Fibroblast of lung (primary cell): ENCODE data around the gene SSUH2. TPM values are rescaled to one million over a fixed set of nuclear protein-coding genes. Genes with fewer than 3 reads are reported as not detected.

ENCODE experiments used
- DNase-seq, 2 donors: peaks; one replicate each; pipeline versions ENCODE4 v3.0.0 to v3.0.0-alpha.2; 2010; ENCODE audit warnings: low read depth in 2 of 2
- H2AFZ ChIP-seq: 2 replicates; pipeline ENCODE4 v1.5.1; 2012; ENCODE audit warnings: low read length, control low read depth, inconsistent platforms
- H3K27ac ChIP-seq: 2 replicates; pipeline ENCODE4 v1.5.1; 2011; ENCODE audit warnings: low read length, control low read depth; ENCODE audit not compliant: insufficient read depth
- H3K27me3 ChIP-seq: 2 replicates; pipeline ENCODE4 v1.5.1; 2011; ENCODE audit warnings: mild to moderate bottlenecking, low read length; ENCODE audit not compliant: control insufficient read depth, insufficient read depth
- H3K36me3 ChIP-seq: 2 replicates; pipeline ENCODE4 v1.5.1; 2011; ENCODE audit warnings: low read length; ENCODE audit not compliant: control insufficient read depth, insufficient read depth
- H3K4me1 ChIP-seq: 2 replicates; pipeline ENCODE4 v1.5.1; 2011; ENCODE audit warnings: low read length; ENCODE audit not compliant: control insufficient read depth, insufficient read depth; ENCODE audit errors: extremely low read depth
- H3K4me2 ChIP-seq: 2 replicates; pipeline ENCODE4 v1.5.1; 2011; ENCODE audit warnings: low read length, control low read depth; ENCODE audit not compliant: insufficient read depth; ENCODE audit errors: extremely low read depth
- H3K4me3 ChIP-seq, 4 experiments: fragments of 200-600 bp in 1 of 4; sonication (generic) in 1 of 4; replicated peaks in 1 of 4; 2 replicates each; pipeline ENCODE4 v1.5.1; 2011 to 2016; ENCODE audit warnings: low read length in 4 of 4, low read depth in 3 of 4, mild to moderate bottlenecking in 3 of 4, control low read depth in 2 of 4, inconsistent platforms in 1 of 4, mixed read lengths in 1 of 4; ENCODE audit not compliant: insufficient read depth in 1 of 4; ENCODE audit errors: control extremely low read depth in 1 of 4
- H3K79me2 ChIP-seq: 2 replicates; pipeline ENCODE4 v1.5.1; 2012; ENCODE audit warnings: mild to moderate bottlenecking, low read length, inconsistent platforms; ENCODE audit not compliant: control insufficient read depth, insufficient read depth
- H3K9ac ChIP-seq: 2 replicates; pipeline ENCODE4 v1.5.1; 2011; ENCODE audit warnings: mild to moderate bottlenecking, low read length, control low read depth; ENCODE audit not compliant: insufficient read depth
- H3K9me3 ChIP-seq: 2 replicates; pipeline ENCODE4 v1.5.1; 2012; ENCODE audit warnings: low read depth, low read length; ENCODE audit not compliant: control insufficient read depth, insufficient read depth
- H4K20me1 ChIP-seq: 2 replicates; pipeline ENCODE4 v1.5.1; 2011; ENCODE audit warnings: low read length; ENCODE audit not compliant: control insufficient read depth, insufficient read depth; ENCODE audit errors: extremely low read depth
- EZH2 ChIP-seq: IDR thresholded peaks from 2 replicates; pipeline ENCODE4 v1.5.1; 2012; ENCODE audit warnings: low read length, control low read depth, mild to moderate bottlenecking; ENCODE audit errors: missing control alignments
- polyA plus RNA-seq, 2 donors: library from polyadenylated mRNA; depleted of rRNA in 1 of 2; stranded (reverse) in 1 of 2; unstranded in 1 of 2; fragments of >200 nt; gene quantifications; 2 replicates each; pipeline ENCODE4 v1.2.1, GENCODE V29; 2011 to 2012; ENCODE audit warnings: missing spikeins in 1 of 2
- total RNA-seq: library from RNA; depleted of rRNA; stranded (reverse); fragments of >200 nt; gene quantifications from 2 replicates; pipeline ENCODE4 v1.2.1, GENCODE V29; 2014
- TF ChIP-seq, protein P1 (sequence below), 2 donors: IDR thresholded peaks in 1 of 2; conservative IDR thresholded peaks in 1 of 2; 1 replicate in 1 of 2; 2 replicates in 1 of 2; pipeline ENCODE4 v1.5.1; 2011 to 2012; ENCODE audit warnings: low read length in 2 of 2, control low read depth in 1 of 2, inconsistent platforms in 1 of 2, low read depth in 1 of 2, mild to moderate bottlenecking in 1 of 2

SSUH2 gene
- total and polyA plus RNA-seq, 2 donors (not counting 1 experiment from before 2014, with no cell fraction given): 0.02 TPM; not detected in 1

DNA sequence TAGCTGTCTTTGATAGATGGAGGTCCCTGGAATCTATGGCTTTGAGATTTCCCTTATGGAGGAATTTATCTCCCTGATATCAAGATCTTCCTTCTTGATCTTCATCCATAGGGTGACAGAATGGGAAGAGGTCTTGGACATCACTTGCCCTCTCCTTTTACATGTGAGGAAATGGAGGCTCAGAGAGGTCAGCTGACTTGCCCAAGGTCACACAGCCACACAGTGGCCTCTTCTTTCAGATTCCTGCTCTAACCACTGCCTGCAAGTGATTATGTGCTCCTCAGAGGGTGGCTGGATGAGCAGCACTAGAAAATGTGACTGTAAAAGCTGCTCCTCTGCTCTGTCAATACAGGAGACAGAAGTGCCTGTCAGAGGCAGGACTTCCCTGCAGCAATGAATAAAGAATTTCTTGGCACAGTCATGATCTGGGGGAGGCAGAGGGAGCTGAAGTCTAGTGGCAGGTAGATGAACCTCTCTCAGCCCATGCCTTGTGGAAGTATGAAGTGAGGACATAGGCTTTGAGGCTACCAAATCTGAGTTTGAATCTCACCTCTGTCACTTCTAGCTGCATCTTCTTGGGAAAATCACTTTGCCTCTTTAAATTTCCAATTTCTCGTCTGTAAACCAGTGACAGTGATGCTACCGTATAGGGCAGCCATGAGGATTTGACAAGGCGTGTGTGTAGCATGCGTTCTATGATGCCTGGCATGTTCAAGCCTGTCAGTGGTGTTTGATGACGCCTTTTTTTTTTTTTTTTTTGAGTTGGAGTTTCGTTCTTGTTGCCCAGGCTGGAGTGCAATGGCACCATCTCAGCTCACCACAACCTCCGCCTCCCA is 12.0 kb downstream of the SSUH2 start:
- Histone ChIP-seq H2AFZ (no peak overlapping the region), H4K20me1 (no peaks in the 10 kb centered on the region), H3K9me3 (no peaks in the 10 kb centered on the region), H3K4me3 (no peak overlapping the region), H3K4me1 (no peaks in the 10 kb centered on the region), H3K36me3 (no peaks in the 10 kb centered on the region), H3K4me2 (no peak overlapping the region), H3K27me3 (no peaks in the 10 kb centered on the region), H3K9ac (no peak overlapping the region), H3K79me2 (no peaks in the 10 kb centered on the region), H3K27ac (no peak overlapping the region)
- DNase-seq: no peak
- no peak for TF ChIP-seq EZH2
- TF ChIP-seq, protein P1, sequence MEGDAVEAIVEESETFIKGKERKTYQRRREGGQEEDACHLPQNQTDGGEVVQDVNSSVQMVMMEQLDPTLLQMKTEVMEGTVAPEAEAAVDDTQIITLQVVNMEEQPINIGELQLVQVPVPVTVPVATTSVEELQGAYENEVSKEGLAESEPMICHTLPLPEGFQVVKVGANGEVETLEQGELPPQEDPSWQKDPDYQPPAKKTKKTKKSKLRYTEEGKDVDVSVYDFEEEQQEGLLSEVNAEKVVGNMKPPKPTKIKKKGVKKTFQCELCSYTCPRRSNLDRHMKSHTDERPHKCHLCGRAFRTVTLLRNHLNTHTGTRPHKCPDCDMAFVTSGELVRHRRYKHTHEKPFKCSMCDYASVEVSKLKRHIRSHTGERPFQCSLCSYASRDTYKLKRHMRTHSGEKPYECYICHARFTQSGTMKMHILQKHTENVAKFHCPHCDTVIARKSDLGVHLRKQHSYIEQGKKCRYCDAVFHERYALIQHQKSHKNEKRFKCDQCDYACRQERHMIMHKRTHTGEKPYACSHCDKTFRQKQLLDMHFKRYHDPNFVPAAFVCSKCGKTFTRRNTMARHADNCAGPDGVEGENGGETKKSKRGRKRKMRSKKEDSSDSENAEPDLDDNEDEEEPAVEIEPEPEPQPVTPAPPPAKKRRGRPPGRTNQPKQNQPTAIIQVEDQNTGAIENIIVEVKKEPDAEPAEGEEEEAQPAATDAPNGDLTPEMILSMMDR (conservative IDR thresholded peaks at IDR 0.05 in 1 of 2, IDR thresholded peaks at IDR 0.05 in 1 of 2; ENCODE audit: low read depth in 1 of 2, low read length in 2 of 2): no peak

DNA sequence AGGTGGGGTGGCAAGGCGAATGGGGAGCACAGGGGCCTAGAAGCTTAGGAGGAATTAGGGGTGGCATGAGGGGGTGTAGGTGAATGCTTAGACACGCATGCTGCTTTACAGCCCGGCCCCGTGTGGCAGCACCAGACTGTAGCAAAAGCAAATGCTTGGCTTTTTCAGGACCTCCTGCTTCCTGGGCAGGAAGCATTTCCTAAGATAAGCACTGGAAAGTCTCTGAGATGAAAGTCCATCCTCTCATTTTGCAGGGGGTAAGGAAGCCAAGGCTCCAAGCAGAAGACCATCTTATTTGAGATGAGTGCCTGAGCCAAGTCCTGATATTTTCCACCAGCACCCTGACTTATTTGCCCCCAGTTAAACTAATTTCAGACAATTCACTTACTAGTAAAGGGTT is 12.9 kb downstream of the SSUH2 start:
- TF ChIP-seq EZH2: no peak
- TF ChIP-seq, protein P1 (conservative IDR thresholded peaks at IDR 0.05 in 1 of 2, IDR thresholded peaks at IDR 0.05 in 1 of 2; ENCODE audit: low read depth in 1 of 2, low read length in 2 of 2): no peak
- no peaks in the 10 kb centered on the region for H3K79me2 ChIP-seq
- H2AFZ ChIP-seq: no peak overlapping the region
- H3K4me2 ChIP-seq: no peak overlapping the region
- H3K27me3 ChIP-seq: no peaks in the 10 kb centered on the region
- H3K27ac ChIP-seq: no peak overlapping the region
- H3K36me3 ChIP-seq: no peaks in the 10 kb centered on the region
- no peaks in the 10 kb centered on the region for H4K20me1 ChIP-seq
- H3K9ac ChIP-seq: no peak overlapping the region
- no peak for DNase-seq
- no peak overlapping the region for H3K4me3 ChIP-seq
- H3K9me3 ChIP-seq: no peaks in the 10 kb centered on the region
- H3K4me1 ChIP-seq: no peaks in the 10 kb centered on the region

DNA sequence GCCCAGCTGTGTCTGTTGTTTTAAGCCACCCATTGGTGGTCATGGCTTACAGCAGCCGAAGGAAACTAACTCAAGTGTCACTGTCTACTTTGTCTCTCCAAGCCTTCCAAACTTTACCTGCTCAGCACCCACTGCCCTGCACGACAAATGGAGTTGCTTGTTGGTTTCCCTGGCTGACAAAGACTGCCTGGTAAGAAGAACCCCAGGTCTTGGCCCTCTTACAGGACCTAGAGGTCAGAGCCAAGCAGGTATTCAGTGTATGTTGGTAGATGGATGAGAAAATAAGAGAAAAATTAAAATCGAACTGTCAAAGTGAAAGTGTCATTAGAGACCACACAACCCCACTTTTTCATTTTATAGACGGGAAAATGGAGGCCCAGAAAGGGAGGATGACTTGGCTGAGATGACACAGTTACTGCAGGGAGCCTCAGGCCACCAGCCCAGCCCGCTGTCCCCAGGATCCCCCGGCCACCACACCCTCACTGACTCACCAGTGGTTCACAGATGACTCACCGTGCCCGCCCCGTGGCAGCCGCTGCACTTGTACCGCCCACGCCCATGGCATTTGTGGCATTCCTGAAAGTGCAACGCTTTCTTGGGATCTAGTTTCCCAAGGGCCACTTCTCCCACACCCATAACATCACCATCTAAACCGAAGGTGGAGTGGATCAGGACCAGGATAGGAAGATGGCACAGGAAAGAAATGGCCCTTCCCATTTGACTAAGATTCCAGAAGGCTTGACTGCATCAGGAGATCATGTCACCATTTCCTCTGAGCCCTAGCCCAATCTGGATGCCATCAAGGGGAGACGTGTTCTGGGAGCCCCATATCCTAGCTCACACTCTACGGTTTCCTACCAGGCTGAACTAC is 15.2 kb downstream of the SSUH2 start:
- no peak overlapping the region for H3K9ac ChIP-seq
- H3K27me3 ChIP-seq: no peaks in the 10 kb centered on the region
- H2AFZ ChIP-seq: no peak overlapping the region
- no peaks in the 10 kb centered on the region for H3K79me2 ChIP-seq
- no peak for TF ChIP-seq EZH2
- TF ChIP-seq, protein P1 (conservative IDR thresholded peaks at IDR 0.05 in 1 of 2, IDR thresholded peaks at IDR 0.05 in 1 of 2; ENCODE audit: low read depth in 1 of 2, low read length in 2 of 2): no peak
- no peak overlapping the region for H3K4me3 ChIP-seq
- H3K9me3 ChIP-seq: no peaks in the 10 kb centered on the region
- no peaks in the 10 kb centered on the region for H3K36me3 ChIP-seq
- peak; percentile 74 to 96 for DNase-seq
- no peaks in the 10 kb centered on the region for H4K20me1 ChIP-seq
- no peak overlapping the region for H3K4me2 ChIP-seq
- no peaks in the 10 kb centered on the region for H3K4me1 ChIP-seq
- no peak overlapping the region for H3K27ac ChIP-seq
